ENCODE data around the gene TSKU. TPM values are rescaled to one million over a fixed set of nuclear protein-coding genes. Genes with fewer than 3 reads are reported as not detected.

TSKU gene
- total RNA-seq, 1 donor from 2014 or later, result 121 TPM

GRCh38 chr11:76799066-76799804, 16.1 kb downstream of the TSKU start:
- Histone ChIP-seq H3K9me3 (no peaks in the 10 kb centered on the region), H3K4me1 (peaks cover 0 to 7% of the 10 kb centered on the region in 2 donors), H3K27ac (peak overlapping the region; percentile 36 to 79), H3K36me3 (peaks cover 14 to 20% of the 10 kb centered on the region in 2 donors), H3K4me3 (peak overlapping the region; percentile 37 to 46), H3K27me3 (no peaks in the 10 kb centered on the region)
- peak; percentile 95 to 96 (median 96) for TF ChIP-seq CTCF (IDR thresholded peaks at IDR 0.05)
- intact Hi-C loops (cut with DNase I), result loop anchor here (1.0 to 2.0 kb wide), 2 partner anchors 14 to 65 kb away; no protein-coding TSS in a partner anchor
- peak in 1 of 2 donors; percentile 93 for DNase-seq (ENCODE audit: low spot score in 2 of 2)

GRCh38 chr11:76800466-76801200, 17.5 kb downstream of the TSKU start:
- DNase-seq (ENCODE audit: low spot score in 2 of 2), result peak in 1 of 2 donors; percentile 52
- Histone ChIP-seq H3K4me3 (no peak overlapping the region), H3K27me3 (no peaks in the 10 kb centered on the region), H3K9me3 (no peaks in the 10 kb centered on the region), H3K27ac (no peak overlapping the region), H3K36me3 (peaks cover 11 to 20% of the 10 kb centered on the region in 2 donors), H3K4me1 (peaks cover 0 to 7% of the 10 kb centered on the region in 2 donors)
- intact Hi-C loops (cut with DNase I), result no loop called here
- no peak for TF ChIP-seq CTCF (IDR thresholded peaks at IDR 0.05)

- TF ChIP-seq CTCF (IDR thresholded peaks at IDR 0.05), result no peak
- Histone ChIP-seq H3K4me1 (peaks cover 0 to 7% of the 10 kb centered on the region in 2 donors), H3K36me3 (peaks cover 7 to 14% of the 10 kb centered on the region in 2 donors), H3K9me3 (no peaks in the 10 kb centered on the region), H3K27ac (no peak overlapping the region), H3K4me3 (no peak overlapping the region), H3K27me3 (no peaks in the 10 kb centered on the region)
- intact Hi-C loops (cut with DNase I), result no loop called here
- no peak for DNase-seq (ENCODE audit: low spot score in 2 of 2)
Observed at GRCh38 chr11:76801225-76801624, 18.1 kb downstream of the TSKU start.

- H3K36me3 ChIP-seq, result peaks cover 2 to 9% of the 10 kb centered on the region in 2 donors
- no peak for DNase-seq (ENCODE audit: low spot score in 2 of 2)
- no peaks in the 10 kb centered on the region for H3K9me3 ChIP-seq
- peaks cover 0 to 7% of the 10 kb centered on the region in 2 donors for H3K4me1 ChIP-seq
- no peak overlapping the region for H3K27ac ChIP-seq
- intact Hi-C loops (cut with DNase I), result no loop called here
- no peak for TF ChIP-seq CTCF (IDR thresholded peaks at IDR 0.05)
- H3K4me3 ChIP-seq, result no peak overlapping the region
- H3K27me3 ChIP-seq, result no peaks in the 10 kb centered on the region
Observed at GRCh38 chr11:76801736-76802135, 18.6 kb downstream of the TSKU start.

- no peak for DNase-seq (ENCODE audit: low spot score in 2 of 2)
- no peak for TF ChIP-seq CTCF (IDR thresholded peaks at IDR 0.05)
- Histone ChIP-seq H3K4me1 (peaks cover 0 to 9% of the 10 kb centered on the region in 2 donors), H3K27me3 (no peaks in the 10 kb centered on the region), H3K9me3 (no peaks in the 10 kb centered on the region), H3K4me3 (no peak overlapping the region), H3K27ac (no peak overlapping the region), H3K36me3 (peaks cover 0 to 6% of the 10 kb centered on the region in 2 donors)
- intact Hi-C loops (cut with DNase I), result no loop called here
Observed at GRCh38 chr11:76802151-76802550, 19.0 kb downstream of the TSKU start.
